Measurements from ENCODE around the gene CABP5.

- no peak for TF ChIP-seq GATA2 (IDR thresholded peaks at IDR 0.05; ENCODE audit: low read depth, low read length)
- TF ChIP-seq GATA3 (IDR thresholded peaks at IDR 0.05; ENCODE audit: low read depth, low read length) = no peak
These were observed 7.1 kb downstream of the CABP5 start for GRCh38 chr19:48036765-48037164.
